GM18873 (cell line): ENCODE measurements around the gene MGAT5B.

Source experiments
- ATAC-seq: cut with Tn5 transposase; IDR thresholded peaks from one replicate; pipeline ENCODE4 v1.9.1; 2021; ENCODE audit warnings: mild to moderate bottlenecking, moderate library complexity, moderate number of reproducible peaks; ENCODE audit not compliant: unreplicated experiment, low FRiP score

The MGAT5B gene

DNA sequence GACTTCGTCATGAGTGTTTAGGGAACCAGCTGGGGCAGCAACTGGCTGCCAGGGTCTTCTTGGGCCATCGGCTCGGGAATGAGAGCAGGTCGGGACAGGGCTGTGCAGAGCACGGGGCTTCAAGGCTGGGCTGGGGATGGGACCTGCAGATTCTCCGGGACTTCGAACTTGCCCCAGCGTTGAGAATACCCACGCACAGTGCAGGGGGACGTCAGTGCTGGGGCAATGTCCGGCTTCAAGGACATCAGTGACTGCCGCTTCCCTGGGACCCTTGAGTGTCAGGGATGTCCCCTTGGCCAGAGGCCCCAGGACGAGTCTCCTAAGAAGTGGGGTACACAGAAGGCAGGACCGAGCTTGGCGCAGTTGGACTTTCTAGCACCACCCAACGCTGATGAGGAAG, 76.3 kb downstream of the MGAT5B start:
- ATAC-seq, result no peak

DNA sequence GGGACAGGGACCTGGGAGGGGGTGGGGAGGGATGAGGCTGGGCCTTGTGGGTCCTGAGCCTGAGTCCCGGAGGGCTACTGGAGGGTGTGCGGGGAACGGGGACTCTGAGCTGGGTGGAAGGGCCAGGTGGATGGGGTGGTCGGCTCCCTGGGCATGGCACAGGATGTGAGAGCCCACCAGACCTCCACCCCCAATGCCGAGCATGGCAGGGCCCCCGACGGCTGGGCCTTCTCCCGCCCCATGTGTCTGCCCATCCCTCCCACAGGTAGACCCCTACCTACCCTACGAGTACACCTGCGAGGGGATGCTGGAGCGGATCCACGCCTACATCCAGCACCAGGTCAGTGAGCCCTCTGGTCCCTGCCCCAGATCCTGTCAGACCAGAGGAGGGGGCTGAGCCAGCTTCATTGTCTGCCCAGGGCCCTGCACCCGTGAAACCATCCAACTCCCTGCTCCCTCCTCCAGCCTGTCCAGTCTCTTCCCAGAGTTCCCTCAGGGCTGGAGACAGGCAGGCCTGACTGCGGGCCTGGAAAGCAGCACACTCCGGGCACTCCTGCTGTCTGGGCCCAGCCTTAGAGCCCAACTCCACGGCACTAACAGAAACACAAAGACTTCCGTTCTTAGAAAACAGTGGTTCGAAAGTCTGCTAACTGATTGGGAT, 78.0 kb downstream of the MGAT5B start:
- ATAC-seq, result no peak

DNA sequence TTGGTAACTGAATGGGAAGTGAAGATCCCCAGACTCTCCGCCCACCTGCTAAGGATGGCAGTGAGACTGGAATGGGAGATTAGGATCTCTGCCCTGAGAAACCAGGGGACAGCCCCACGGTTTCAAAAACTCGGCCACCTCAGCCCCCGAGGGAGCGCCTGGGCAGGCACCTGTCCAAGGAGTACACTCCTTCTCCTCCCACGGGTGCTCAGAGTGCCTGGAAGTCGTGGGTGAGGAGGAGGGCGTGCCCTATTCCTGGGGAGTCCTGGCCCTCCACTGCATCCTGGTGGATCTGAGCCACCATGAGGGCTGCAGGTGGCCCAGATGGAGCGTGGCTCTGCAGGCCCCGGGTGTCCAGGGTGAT, 78.5 kb downstream of the MGAT5B start:
- ATAC-seq, result no peak

DNA sequence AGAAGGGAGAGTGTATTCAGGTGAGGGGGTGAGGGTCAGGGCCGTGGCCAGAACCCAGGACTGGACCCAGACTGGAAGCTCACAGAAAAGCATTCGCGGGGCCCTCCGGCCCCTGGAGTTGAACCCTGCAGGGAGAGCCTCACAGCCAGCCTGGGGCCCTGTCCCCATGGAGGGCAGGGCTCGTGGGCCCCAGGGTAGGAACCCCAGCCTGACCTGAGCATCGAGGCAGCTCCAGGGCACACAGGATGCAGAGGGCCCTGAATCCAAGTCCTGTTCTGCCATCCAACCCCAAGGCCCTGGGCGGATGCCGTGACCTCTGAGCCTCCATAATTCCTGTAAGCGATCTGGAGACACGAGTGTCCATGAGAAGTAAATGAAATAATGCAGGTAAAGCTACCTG, 79.1 kb downstream of the MGAT5B start:
- no peak for ATAC-seq

DNA sequence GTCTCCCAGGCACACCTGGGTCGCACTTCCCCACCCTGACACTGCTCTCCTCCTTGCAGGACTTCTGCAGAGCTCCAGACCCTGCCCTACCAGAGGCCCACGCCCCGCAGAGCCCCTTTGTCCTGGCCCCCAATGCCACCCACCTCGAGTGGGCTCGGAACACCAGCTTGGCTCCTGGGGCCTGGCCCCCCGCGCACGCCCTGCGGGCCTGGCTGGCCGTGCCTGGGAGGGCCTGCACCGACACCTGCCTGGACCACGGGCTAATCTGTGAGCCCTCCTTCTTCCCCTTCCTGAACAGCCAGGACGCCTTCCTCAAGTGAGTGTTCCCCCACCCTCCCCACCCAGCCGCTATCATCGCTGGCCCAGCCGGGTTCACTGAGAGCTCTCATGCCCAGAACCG, 79.6 kb downstream of the MGAT5B start:
- ATAC-seq, result no peak

DNA sequence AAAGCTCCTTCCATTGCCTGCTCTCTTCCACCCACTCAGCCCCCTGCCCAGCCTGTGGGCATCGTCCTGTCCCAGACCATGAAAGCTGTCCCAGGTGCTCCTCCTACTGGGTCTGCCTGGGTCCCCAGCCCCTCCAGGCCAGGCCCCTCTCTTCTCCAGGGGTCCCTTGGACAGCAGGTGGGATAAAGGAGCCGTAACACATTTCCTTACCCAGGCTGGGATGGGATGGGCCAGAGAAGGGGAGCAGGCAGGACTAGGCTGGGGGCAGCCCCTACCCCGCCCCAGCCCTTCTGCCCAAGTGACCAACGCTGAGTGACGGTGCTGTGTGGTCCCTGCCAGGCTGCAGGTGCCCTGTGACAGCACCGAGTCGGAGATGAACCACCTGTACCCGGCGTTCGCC, 80.1 kb downstream of the MGAT5B start:
- no peak for ATAC-seq

DNA sequence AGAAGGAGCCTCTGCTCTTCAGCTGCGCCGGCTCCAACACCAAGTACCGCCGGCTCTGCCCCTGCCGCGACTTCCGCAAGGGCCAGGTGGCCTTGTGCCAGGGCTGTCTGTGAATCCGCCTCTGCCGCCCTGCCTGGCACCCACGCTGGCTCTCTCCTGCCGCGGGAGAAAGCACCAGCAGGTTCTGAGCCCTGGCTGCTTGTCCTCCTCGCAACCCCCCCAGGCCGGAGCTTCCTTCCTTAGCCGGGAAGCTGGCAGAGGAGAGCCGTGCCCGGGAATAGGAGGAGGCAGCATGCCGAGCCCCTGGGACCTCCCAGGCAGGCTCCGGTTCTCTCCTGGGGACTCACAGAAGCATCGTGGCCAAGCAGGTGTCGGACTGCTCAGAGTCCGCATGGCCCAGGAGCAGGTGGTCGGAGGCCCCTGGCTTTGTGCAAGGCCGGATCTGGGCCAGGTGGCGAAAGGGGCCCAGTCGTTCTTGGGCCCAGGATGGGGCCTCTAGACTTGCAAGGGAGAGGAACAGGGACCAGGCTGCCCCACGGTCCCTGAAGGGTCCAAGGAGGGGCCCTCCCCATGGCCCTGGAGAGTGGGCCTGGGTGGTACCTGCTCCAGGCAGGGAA, 80.6 kb downstream of the MGAT5B start:
- ATAC-seq, result no peak

DNA sequence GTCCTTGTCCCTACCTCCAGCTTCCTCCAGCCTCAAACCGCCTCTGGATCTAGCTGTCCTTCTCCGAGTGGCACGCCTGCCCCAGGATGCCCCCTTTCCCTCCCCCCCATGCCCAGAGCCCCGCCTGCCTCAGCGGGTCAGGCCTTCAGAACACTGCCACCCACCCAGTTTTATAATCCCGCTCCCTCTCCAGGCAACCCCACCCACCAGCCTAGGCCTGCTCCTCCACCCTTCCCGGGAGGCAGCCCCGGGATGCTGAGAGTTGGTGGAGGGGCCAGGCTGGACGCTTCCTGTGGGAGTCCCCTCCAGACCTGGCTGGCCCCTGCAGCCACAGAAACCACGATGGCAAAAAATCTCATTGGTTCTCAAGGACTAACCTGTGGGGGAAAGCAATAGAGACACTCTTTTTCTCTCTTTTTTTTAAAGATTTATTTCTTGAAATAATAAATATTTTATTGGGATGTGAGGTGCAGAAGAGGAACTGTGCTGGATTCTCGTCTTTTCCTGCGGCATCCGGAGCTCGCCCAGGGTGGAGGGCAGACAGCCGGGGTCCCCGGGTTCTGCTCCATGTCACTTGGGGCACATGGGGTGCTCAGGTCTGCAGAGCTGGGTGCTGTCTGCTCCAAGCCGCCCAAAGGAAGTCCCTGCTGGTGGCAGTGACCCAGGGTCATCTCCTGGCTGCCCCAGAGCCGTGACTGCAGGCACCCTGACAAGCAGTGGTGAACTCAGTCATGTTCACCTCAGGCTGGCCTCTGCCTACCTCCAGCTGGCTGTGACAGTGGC, 81.9 kb downstream of the MGAT5B start:
- no peak for ATAC-seq

DNA sequence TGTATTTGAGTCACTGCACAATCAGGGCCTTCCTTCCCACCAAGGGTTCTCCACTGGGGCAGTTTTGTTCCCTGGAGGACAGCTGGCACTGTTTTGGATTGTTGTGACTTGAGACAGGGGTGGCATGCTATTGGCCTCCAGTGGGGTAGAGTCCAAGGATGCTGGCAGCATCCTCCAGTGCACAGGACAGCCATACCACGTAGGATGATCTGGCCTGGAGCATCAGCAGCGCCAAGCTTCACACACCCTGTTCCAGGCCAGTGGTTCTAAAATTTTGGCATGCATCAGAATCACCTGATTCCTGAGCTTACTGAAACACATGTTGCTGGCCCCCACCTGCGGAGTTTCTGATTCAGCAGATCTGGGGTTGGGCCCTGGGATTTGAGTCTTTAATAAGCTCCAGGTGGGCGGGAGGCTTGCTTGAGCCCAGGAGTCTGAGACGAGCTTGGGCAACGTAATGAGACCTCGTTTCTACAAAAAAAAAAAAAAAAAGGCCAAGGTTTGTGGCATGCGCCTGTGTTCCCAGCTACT, 83.2 kb downstream of the MGAT5B start:
- ATAC-seq, result no peak

DNA sequence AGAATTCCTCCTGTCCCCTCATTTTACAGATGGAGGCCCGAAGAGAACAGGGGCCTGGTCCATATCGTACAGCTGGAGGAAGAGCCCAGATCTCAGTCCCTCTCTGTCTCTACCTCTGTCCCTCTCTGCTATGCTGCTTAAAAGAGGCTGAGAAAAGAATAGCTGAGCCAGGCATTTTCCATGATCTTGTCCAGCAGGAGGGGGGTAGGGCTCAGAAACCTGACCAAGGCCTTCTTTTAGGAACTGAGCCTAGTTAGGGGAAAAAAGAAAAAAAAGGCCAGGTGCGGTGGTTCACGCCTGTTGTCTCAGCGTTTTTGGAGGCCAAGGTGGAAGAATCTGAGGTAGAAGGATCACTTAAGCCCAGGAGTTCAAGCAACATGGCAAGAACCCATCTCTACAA, 84.2 kb downstream of the MGAT5B start:
- no peak for ATAC-seq

DNA sequence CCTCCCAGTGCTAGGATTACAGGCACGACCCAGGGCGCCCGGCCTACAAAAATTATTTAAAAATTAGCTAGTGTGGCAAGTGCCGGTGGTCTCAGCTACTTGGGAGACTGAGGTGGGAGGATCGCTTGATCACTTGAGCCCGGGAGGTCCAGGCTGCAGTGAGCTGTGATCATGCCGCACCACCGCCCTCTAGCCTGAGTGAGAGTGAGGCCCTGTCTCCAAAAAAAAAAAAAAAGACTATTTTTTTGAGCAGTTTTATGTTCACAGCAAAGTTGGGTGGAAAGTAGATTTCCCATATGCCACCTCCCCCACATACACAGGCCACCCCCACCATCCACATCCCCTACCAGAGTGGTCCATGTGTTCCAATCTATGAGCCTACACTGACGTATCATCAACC, 84.9 kb downstream of the MGAT5B start:
- ATAC-seq, result no peak

DNA sequence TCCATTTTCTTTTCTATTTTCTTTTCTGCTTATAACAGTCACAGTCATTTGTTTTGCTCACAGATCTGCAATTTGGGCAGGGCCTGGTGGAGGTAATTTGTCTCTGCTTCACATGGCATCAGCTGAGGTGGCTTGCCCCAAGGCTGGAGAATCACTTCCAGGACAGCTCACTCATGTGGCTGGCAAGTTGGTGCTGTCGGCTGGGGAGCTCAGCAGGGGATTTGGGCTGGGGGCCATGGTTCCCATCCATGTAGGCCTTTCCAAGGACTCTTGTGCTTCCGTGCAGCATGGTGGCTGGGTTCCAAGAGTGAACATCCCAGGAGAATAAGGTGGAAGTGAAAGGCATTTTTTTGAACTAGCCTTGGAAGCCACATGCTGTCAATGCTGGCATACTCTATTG, 85.7 kb downstream of the MGAT5B start:
- no peak for ATAC-seq

DNA sequence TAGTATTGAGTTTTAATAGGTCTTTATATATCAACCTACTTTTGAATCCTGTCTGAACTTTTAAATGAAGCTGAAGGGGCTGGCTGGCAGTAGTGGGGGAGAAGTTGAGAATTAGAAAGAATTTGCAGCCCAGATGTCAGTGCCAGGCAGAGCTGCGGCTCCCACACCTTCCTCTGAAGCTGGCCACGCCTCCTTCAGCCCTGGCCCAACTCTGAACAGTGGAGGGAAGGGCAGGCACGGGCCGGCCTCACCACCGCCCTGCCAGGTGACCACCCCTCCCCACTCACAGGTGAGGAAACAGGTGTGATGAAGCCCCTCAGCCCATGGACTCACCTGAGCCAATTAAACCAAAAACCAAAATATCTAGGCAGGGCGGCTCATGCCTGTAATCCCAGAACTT, 87.0 kb downstream of the MGAT5B start:
- no peak for ATAC-seq

DNA sequence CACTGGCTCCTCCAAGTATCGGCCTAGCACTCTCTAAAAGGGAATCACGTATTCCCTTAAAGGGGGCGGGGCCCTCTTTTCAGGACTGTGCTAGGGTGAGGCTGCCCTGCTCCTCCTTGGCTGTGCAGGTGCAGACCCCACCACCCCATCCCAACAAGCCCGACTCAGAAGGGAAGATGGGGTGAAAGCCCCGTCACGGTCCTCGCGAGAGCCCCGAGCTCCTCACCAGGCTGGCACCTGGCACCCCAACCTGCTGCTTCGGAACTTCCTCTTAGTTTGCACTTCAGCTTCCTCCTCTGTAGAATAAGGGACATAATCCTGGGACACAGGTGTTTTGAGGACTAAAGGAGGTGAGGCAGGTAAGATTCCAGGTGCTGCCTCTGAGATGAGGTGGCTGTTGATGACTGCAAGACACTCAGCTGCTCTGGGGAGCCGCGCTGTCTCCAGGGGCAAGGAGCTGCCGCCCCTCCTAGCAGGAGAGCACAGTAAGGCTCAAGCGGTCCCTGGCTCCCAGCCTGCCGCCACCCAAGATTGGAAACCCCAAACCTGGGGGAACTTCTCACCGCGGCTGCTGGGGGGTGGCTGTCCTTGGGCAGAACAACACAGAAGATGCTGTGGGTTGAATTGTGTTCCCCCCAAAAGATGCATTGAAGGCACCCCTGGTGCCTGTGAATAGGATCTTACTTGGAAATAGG, 88.8 kb downstream of the MGAT5B start:
- ATAC-seq, result no peak

DNA sequence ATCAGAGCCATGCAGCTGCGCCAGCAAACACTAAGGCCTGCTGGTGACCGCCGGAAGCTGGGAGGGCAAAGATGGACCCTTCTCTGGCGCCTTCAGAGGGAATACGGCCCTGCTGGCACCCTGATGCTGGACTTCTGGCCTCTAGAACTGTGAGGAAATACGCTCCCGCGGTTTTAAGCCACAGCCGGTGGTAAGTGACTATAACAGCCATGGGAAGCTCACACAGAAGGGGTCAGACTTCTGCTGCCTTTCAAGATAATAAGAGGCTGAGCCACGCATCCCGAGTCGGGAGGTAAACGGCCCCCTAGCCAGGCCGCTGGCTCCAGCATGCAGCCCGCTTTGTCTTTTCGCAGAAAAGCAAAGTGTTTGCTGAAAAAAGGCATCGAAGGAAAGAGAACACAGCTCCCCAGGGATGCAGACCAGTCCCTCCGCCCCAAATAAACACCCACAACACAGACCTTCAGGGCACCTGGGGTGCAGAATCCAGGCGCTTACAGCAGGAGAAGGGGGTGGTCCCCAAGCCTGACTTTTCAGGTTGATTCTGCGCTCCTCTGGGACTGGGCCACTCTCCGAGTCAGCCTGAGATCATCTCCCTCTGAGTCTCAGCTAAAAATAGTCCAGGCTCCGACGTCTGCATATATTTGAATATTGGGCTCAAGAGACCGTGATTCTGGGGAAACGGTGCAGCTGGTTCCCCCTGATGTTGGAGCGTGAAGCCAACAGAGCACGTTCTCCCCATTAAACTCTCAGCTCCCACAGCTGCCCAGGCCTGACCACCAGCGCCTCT, 89.7 kb downstream of the MGAT5B start:
- no peak for ATAC-seq

DNA sequence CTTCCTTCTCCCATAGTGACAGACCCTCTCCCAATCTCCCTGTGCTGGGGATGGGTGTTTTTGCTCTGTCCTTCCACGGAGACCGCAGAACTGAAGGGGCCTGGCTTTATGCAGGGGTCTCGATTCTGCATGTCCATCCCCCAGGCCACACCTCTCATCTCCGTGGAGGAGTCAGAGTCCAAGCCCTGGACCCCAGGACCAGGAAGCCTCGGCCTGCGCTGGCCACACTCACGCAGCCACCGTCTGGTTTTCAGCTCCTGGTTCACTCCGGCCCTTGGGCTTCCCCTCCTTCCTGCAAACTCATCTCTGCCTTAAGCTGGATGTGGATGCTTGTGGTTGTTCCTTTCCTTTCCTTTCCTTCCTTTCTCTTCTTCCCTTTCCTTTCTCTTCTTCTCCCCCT, 90.8 kb downstream of the MGAT5B start:
- ATAC-seq, result no peak

DNA sequence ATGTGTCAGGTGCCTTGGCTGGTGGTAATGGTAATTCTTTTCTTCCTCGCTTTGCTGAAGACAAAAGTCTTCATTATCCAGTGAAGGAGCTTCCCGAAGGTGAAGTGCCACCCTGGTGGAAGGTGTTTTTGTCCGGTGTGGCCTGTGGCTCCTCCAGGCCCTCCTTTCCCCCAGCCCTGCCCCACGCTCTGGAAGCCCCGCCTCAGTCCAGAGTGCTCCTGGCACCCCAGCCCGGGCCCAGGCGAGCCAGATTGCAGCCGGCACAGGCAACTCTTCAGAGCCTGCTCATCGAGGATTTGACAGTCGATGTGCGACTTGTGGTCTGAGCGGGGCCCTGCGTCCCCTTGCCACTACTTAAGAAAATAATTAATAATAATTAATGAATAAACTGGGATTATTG, 93.7 kb downstream of the MGAT5B start:
- no peak for ATAC-seq

DNA sequence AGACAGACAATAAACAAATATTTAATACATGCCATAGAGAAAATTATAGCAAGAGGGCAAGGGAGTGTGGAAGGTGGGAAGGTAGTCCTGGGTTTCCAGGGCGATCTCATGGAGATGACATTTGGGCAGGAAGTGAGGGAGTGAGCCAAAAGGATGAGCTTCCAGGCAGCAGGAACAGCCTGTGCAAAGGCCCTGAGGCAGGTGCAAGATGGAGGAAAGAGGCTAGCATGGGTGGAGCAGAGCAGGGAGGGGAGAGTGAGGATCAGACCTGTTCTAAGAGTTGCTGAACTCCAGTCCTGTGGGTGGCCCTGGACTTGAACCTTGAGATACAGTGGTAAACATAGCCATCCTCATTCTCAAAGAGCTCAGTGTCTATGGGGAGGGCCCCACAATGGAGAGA, 94.7 kb downstream of the MGAT5B start:
- ATAC-seq, result no peak

DNA sequence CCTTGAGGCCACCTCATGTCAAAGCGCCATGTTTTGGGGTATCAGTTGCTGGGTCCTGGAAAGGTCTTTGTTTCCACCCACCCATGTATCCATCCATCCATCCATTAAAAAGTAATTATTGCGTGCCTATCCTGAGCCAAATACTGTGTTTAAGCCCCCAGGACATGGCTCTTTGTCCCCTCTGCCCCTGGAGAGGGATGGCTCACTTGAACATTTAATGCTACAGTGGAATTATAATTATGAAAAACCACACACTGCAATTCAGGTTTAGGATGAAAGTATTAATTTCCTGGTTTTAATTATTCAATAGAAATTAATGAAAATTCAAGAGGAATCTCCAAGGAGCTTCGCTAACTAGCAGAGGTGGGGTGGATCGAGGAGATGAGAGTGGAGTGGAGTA, 97.8 kb downstream of the MGAT5B start:
- ATAC-seq, result no peak

DNA sequence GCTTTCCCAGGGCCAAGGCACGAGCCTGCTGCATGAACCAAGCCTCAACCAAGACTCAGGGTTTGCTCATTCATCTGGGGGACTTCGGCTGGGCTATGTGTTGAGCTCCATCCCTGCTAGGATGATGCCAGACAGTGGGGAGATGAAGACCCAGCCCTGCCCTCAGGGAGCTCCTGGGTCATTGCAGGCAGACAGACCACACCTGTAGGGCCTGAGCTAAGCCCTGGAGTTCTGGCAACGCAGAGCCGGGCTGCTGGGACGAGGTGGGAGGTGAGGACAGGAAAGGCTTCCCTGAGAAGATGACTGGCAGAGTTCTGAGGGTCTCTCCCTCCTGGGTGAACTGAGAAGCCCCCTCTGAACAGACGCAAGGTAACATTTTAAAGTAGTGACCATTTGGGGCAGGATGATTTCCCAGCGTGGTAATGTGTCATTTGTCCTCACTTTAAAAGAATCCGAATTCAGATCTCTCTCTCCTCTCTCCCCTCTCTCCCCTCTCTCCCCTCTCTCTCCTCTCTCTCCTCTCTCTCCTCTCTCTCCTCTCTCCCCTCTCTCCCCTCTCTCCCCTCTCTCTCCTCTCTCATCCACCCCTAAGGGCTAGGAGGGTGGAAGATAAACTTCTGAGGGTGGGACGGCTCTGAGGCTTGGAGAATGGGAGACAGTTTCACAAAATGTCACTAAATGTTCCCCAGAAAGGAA, 98.4 kb downstream of the MGAT5B start:
- no peak for ATAC-seq
